ENCODE data around the gene SMARCD2.
A peak's percentile ranks its signal among the peaks of the same experiment; 100 is the strongest.
"Not testable (repeated sequence)": the region's sequence is repeated elsewhere in the genome, so short reads cannot be mapped to it uniquely, and the experiment has no call there.

Gene SMARCD2

GRCh38 chr17:63842540-63843386 is at the start of gene SMARCD2:
SMARCD2 (minus strand) TSS chr17:63842685; CDS start chr17:63842674, 11 bp downstream.
- peak; percentile 99 for DNase-seq (ENCODE audit: low spot score)

GRCh38 chr17:63889026-63889848 is 46.8 kb upstream of the SMARCD2 start:
- DNase-seq (ENCODE audit: low spot score) = not testable (repeated sequence)

- DNase-seq (ENCODE audit: low spot score) = not testable (repeated sequence)
These were observed 42.6 kb upstream of the SMARCD2 start for GRCh38 chr17:63885119-63885518.

GRCh38 chr17:63882626-63883126 is 40.2 kb upstream of the SMARCD2 start:
- not testable (repeated sequence) for DNase-seq (ENCODE audit: low spot score)

- no peak for DNase-seq (ENCODE audit: low spot score)
These were observed 39.6 kb upstream of the SMARCD2 start, which contains the start of gene GH2 for GRCh38 chr17:63881935-63882601. GH2 (minus strand) TSS chr17:63881944; CDS start chr17:63881801, 143 bp downstream.

GRCh38 chr17:63881337-63881736 is 38.9 kb upstream of the SMARCD2 start:
- DNase-seq (ENCODE audit: low spot score) = not testable (repeated sequence)

GRCh38 chr17:63880706-63881105 is 38.2 kb upstream of the SMARCD2 start:
- DNase-seq (ENCODE audit: low spot score) = no peak

GRCh38 chr17:63878413-63878812 is 35.9 kb upstream of the SMARCD2 start:
- DNase-seq (ENCODE audit: low spot score) = not testable (repeated sequence)

- DNase-seq (ENCODE audit: low spot score) = not testable (repeated sequence)
These were observed 32.2 kb upstream of the SMARCD2 start for GRCh38 chr17:63874693-63875092.

- DNase-seq (ENCODE audit: low spot score) = not testable (repeated sequence)
These were observed 31.7 kb upstream of the SMARCD2 start for GRCh38 chr17:63874061-63874626.

- not testable (repeated sequence) for DNase-seq (ENCODE audit: low spot score)
These were observed 31.1 kb upstream of the SMARCD2 start, which contains the start of gene CSH2 for GRCh38 chr17:63873577-63873976. CSH2 (minus strand) TSS chr17:63873677; CDS start chr17:63873614, 63 bp downstream.

GRCh38 chr17:63871646-63872365 is 29.3 kb upstream of the SMARCD2 start:
- DNase-seq (ENCODE audit: low spot score) = not testable (repeated sequence)

GRCh38 chr17:63870292-63870665 is 27.8 kb upstream of the SMARCD2 start:
- DNase-seq (ENCODE audit: low spot score) = not testable (repeated sequence)

- not testable (repeated sequence) for DNase-seq (ENCODE audit: low spot score)
These were observed 27.2 kb upstream of the SMARCD2 start for GRCh38 chr17:63869491-63870291.

- not testable (repeated sequence) for DNase-seq (ENCODE audit: low spot score)
These were observed 24.1 kb upstream of the SMARCD2 start for GRCh38 chr17:63866625-63867024.

- DNase-seq (ENCODE audit: low spot score) = no peak
These were observed 16.8 kb upstream of the SMARCD2 start for GRCh38 chr17:63859257-63859656.

- DNase-seq (ENCODE audit: low spot score) = not testable (repeated sequence)
These were observed 13.9 kb upstream of the SMARCD2 start for GRCh38 chr17:63856425-63856824.

GRCh38 chr17:63855185-63855584 is 12.7 kb upstream of the SMARCD2 start:
- DNase-seq (ENCODE audit: low spot score) = no peak

- DNase-seq (ENCODE audit: low spot score) = no peak
These were observed 12.2 kb upstream of the SMARCD2 start for GRCh38 chr17:63854709-63855108.

GRCh38 chr17:63853260-63853659 is 10.8 kb upstream of the SMARCD2 start:
- no peak for DNase-seq (ENCODE audit: low spot score)
